GM21723 (cell line): ENCODE data around the gene NOL9.
"Not testable (repeated sequence)": the region's sequence is repeated elsewhere in the genome, so short reads cannot be mapped to it uniquely, and the experiment has no call there.

Experiments
- ATAC-seq: cut with Tn5 transposase; IDR thresholded peaks from one replicate; pipeline ENCODE4 v1.9.1; 2021; ENCODE audit warnings: mild to moderate bottlenecking, moderate library complexity; ENCODE audit not compliant: unreplicated experiment

The NOL9 gene

GRCh38 chr1:6506210-6507036 is 47.9 kb downstream of the NOL9 start:
- ATAC-seq = no peak

- ATAC-seq = no peak
Measured at GRCh38 chr1:6505367-6506209, 48.7 kb downstream of the NOL9 start.

GRCh38 chr1:6504887-6505286 is 49.4 kb downstream of the NOL9 start:
- no peak for ATAC-seq

GRCh38 chr1:6503884-6504602 is 50.3 kb downstream of the NOL9 start:
- no peak for ATAC-seq

GRCh38 chr1:6502000-6502891 is 52.1 kb downstream of the NOL9 start:
- no peak for ATAC-seq

GRCh38 chr1:6501279-6501813 is 53.0 kb downstream of the NOL9 start:
- ATAC-seq = no peak

- ATAC-seq = no peak
Measured at GRCh38 chr1:6500544-6501278, 53.6 kb downstream of the NOL9 start.

- ATAC-seq = no peak
Measured at GRCh38 chr1:6499296-6499695, 55.0 kb downstream of the NOL9 start.

- ATAC-seq = no peak
Measured at GRCh38 chr1:6498576-6499111, 55.7 kb downstream of the NOL9 start.

- no peak for ATAC-seq
Measured at GRCh38 chr1:6497867-6498575, 56.3 kb downstream of the NOL9 start.

GRCh38 chr1:6497215-6497866 is 57.0 kb downstream of the NOL9 start:
- no peak for ATAC-seq

- no peak for ATAC-seq
Measured at GRCh38 chr1:6496890-6497214, 57.5 kb downstream of the NOL9 start.

- ATAC-seq = no peak
Measured at GRCh38 chr1:6496365-6496721, 58.0 kb downstream of the NOL9 start.

- no peak for ATAC-seq
Measured at GRCh38 chr1:6495540-6496364, 58.6 kb downstream of the NOL9 start.

GRCh38 chr1:6495041-6495441 is 59.3 kb downstream of the NOL9 start:
- no peak for ATAC-seq

- ATAC-seq = no peak
Measured at GRCh38 chr1:6494627-6495026, 59.7 kb downstream of the NOL9 start.

GRCh38 chr1:6493834-6494223 is 60.5 kb downstream of the NOL9 start:
- not testable (repeated sequence) for ATAC-seq
